ENCODE results near the gene KCNQ1OT1.

Gene KCNQ1OT1

GRCh38 chr11:2580061-2580421 lies 119.8 kb downstream of the KCNQ1OT1 start:
- DNase-seq: peak; percentile 20

- DNase-seq: peak; percentile 39
Observed at GRCh38 chr11:2579315-2580060, 120.3 kb downstream of the KCNQ1OT1 start.

DNA sequence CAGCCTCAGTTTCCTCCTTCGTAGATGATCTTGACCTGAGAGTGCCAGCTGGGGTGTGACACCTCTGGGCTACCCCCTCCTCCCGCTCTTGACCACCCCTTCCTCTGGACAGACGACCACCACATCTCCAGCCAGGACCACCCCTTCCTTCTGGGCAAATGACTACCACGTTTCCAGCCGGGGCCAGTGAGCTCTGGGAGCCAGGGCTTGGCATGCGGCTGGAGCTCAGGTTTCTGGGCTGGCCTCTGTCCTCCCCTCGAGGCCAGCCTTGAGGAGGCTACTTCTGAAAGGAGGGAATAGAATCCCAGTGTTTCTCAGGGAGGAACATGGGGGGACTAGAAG lies 120.9 kb downstream of the KCNQ1OT1 start:
- peak; percentile 18 for DNase-seq

GRCh38 chr11:2577991-2578928 lies 121.5 kb downstream of the KCNQ1OT1 start:
- DNase-seq: peak; percentile 13

DNA sequence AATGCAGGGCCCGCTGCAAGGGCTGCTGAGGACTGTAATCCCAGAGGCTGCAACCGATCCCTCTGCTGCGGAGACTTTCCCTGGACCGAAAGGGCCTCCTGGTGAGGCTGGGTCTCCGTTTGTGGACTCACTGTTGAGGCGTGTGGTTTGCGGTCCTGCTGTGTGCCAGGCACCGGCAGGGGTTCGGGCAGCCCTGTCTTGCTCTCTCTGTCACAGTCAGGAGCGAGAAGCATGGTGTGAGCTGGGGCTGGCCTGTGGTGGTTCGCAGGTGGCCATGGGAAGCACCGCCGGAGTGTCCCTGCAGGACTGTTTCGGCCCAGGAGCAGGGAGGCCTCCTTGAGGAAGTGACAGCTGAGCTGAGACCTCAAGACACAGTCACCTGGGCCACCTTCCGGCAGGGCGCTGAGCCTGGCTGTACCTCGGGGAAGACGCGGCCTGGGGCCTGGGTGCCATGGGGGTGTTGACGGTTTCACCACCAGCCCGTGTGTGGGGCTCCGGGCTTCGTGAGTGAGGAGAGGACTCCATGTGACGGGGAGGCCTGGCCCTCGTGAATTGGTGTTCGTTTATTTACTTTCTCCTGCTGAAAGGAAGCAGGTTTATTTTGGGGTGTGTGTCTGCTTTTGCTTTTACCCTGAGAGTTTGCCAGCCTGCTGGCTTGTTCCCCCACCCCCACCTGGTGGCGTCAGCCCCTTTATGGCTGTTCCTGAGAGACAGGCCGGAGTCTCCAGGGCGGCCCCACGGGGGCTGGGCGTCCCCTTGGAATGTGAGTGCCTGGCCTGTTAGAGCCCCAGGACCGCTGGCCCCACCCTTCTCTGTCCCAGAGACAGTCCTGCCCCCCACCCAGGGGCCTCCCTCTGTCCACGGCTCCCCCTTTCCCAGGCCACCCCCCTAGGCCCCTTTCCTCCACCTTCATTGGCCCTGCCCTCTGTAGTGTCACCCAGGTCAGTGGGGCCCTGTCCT lies 122.5 kb downstream of the KCNQ1OT1 start:
- peak; percentile 16 for DNase-seq

DNA sequence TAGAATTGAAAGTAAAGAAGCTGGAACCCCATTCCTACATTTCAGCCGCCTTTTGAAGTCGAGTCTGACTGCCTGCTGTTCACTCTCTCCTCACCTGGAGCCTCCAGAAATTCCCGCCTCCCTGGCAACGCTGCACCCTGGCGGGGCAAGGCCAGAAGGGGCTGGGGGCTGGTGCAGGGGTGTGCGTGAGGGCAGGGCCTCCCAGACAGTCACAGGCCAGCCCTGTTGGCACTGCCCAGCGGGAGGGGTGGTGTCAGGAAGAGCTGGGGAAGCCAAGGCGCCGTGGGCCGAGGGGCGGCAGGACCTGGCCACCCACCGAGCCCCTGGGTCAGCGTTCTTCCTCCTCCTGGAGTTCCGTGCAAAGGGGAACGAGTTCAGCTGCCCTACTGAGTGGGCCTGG lies 123.2 kb downstream of the KCNQ1OT1 start:
- DNase-seq: peak; percentile 21

- DNase-seq: peak; percentile 19
Observed at GRCh38 chr11:2576111-2576510, 123.7 kb downstream of the KCNQ1OT1 start.

GRCh38 chr11:2575591-2576051 lies 124.2 kb downstream of the KCNQ1OT1 start:
- DNase-seq: peak; percentile 10

GRCh38 chr11:2574553-2575535 lies 125.0 kb downstream of the KCNQ1OT1 start:
- DNase-seq: peak; percentile 40

DNA sequence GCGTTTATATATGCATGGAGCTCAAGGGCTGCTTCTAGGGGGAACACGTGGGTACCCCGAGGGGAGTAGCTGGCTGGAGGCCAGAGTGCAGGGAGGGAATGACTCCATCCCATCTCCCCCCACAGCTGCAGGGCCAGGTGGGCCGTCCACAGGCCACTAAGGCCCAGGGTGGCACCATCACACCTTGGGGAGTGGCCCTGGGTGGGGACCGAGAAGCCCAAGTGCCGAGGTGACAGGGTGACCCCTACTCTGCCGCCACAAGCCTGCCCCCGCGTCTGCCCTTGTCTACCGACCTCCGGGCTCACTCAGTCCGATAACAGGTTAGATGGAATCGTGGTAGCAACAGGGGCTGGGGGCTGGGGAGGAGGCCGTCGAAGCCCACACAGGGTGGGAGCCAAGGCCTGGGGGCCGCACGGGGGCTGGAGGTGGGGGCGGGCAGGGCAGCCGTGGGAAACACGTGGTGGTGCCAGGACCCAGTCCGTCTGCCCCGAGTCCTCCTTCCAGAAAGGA lies 125.7 kb downstream of the KCNQ1OT1 start:
- DNase-seq: peak; percentile 18

DNA sequence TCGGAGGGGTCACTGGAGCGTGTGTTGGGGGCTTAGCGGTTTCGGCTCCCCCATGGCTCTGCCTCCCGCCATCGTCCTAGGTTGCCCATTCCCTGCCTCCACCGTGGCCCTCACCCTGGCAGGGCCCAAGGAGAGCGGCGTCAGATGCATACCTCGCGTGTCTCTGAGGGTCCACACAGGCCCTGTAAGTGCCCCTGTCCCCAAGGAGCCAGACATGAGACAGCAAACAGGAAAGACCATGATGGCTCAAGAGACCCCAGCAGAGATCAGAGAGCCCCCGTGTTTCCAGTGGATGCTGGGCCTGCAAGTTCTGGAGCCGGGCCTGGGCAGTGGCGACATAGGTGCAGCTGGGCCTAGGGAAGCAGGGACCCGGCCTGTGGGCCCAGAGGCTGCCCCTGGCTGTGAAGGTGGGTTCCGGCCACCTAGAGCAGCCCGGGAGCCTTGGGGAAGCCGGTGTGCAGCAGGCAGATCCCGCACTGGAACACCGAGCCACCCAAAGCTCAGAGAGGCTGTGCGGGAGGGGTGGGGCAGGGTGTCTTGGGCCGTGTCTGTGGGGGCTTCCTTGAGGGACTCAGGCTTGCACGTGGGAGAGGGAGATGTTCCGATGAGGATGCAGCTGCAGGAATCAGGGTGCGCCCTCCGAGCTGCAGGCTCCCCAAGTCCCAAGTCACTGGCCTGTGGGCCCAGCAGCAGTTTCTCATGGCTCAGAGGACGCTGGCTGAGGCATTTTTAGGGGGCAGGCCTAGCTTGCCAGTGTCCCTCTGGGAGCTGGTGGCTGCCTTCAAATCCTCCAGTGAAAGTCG lies 126.4 kb downstream of the KCNQ1OT1 start:
- DNase-seq: peak; percentile 9

DNA sequence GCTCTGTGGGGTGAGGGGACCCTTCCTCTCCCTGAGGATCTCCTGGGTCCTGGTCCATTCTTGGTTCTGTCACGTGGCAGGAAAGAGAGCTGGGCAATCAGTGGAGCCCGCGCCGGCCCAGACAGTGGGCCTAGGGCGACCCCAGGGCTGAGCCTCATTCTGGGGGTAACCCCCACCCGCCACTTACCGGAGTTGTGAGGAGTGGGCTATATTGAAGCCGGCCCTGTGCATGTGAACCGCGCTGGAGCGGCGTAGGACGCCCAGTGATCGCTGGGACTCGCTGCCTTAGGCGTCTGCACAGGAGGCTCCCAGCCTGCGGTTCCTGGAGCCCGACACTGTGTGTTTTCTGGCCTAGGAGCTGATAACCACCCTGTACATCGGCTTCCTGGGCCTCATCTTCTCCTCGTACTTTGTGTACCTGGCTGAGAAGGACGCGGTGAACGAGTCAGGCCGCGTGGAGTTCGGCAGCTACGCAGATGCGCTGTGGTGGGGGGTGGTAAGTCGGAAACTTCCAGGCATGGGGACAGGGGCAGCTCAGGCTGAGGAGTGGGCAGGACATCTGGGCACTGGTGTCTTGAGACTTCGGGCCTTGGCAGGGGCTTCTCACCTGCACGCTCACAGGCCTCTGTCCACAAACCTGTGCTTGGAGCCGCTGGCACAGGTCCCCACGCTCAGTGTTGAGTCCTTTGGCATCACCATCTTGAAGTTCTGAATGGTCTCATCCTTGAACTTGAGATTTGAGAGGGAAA lies 127.1 kb downstream of the KCNQ1OT1 start:
- DNase-seq: peak; percentile 11

GRCh38 chr11:2571598-2572281 lies 128.1 kb downstream of the KCNQ1OT1 start:
- DNase-seq: no peak

DNA sequence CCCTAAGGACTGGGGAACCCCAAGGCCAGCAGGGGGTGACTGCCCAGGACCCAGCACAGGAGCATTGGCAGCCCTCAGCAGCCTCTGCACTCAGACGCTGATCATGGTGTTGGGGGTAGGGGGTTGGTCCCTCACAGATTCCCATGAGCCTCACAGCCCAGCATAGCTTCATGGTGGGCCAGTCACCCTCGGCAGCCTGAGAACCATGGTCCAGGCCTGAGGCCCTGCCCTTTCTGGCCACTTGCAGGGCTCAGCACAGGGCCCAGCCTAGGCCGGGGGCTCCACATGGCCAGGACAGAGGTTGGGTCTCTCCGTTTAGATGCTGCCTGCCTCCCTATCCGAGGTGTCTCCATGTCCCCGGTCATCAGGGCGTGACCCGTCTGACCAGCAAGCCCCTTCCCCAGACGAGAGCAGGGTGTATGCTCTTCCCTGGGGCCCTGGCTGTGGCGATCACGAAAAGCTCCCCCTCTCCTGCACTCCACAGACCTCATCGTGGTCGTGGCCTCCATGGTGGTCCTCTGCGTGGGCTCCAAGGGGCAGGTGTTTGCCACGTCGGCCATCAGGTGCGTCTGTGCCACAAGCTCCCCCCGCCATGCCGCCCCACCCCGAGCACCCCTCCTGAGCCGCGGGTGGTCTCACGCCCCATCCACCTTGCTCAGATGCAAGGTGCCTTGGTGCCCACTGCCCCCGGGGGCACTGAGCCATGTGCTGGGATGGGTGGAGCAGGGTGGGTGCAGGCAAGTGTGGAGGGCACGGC lies 128.8 kb downstream of the KCNQ1OT1 start:
- DNase-seq: peak; percentile 10

GRCh38 chr11:2570211-2570811 lies 129.5 kb downstream of the KCNQ1OT1 start:
- no peak for DNase-seq

- peak; percentile 16 for DNase-seq
Observed at GRCh38 chr11:2569731-2570210, 130.0 kb downstream of the KCNQ1OT1 start.

- peak; percentile 15 for DNase-seq
Observed at GRCh38 chr11:2569321-2569721, 130.5 kb downstream of the KCNQ1OT1 start.
